Mammary epithelial cell (primary cell): ENCODE results near the gene FOXO1.

ENCODE experiments used
- EZH2 ChIP-seq: IDR thresholded peaks from 2 replicates; pipeline ENCODE4 v1.6.1; 2012; ENCODE audit warnings: low read length, inconsistent platforms, borderline replicate concordance
- TF ChIP-seq, protein P1 (sequence below), 2 donors: IDR thresholded peaks in 1 of 2; conservative IDR thresholded peaks in 1 of 2; 2 replicates each; pipeline ENCODE4 v1.5.1; 2011 to 2012; ENCODE audit warnings: inconsistent platforms in 2 of 2, low read length in 2 of 2, mild to moderate bottlenecking in 2 of 2, control low read depth in 1 of 2, low read depth in 1 of 2; ENCODE audit not compliant: insufficient read depth in 1 of 2; ENCODE audit errors: extremely low read depth in 1 of 2

DNA sequence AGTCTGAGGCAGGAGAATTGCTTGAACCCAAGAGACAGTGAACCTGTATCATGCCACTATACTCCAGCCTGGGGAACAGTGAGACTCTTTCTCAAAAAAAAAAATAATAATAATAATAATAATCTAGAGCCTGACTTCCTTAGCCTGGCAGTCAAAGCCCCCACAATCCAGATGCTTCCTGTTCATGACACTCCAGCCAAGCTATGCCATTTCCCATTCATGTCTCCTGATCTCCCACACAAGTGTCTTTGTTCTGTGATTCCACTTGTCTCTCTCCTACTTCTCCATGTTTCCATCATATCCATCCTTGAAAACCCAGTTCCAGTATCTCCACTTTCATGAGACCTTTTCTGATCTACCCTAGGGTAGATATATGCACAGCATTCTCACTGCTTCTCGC is 150.7 kb downstream of the FOXO1 start:
- TF ChIP-seq, protein P1, sequence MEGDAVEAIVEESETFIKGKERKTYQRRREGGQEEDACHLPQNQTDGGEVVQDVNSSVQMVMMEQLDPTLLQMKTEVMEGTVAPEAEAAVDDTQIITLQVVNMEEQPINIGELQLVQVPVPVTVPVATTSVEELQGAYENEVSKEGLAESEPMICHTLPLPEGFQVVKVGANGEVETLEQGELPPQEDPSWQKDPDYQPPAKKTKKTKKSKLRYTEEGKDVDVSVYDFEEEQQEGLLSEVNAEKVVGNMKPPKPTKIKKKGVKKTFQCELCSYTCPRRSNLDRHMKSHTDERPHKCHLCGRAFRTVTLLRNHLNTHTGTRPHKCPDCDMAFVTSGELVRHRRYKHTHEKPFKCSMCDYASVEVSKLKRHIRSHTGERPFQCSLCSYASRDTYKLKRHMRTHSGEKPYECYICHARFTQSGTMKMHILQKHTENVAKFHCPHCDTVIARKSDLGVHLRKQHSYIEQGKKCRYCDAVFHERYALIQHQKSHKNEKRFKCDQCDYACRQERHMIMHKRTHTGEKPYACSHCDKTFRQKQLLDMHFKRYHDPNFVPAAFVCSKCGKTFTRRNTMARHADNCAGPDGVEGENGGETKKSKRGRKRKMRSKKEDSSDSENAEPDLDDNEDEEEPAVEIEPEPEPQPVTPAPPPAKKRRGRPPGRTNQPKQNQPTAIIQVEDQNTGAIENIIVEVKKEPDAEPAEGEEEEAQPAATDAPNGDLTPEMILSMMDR (conservative IDR thresholded peaks at IDR 0.05 in 1 of 2, IDR thresholded peaks at IDR 0.05 in 1 of 2; ENCODE audit: extremely low read depth in 1 of 2, insufficient read depth in 1 of 2, low read depth in 1 of 2, low read length in 2 of 2), result no peak
- no peak for TF ChIP-seq EZH2
